PC-3 (cell line): ENCODE results near the gene CRADD. TPM values are rescaled to one million over a fixed set of nuclear protein-coding genes. Genes with fewer than 3 reads are reported as not detected.

Experiments
- ATAC-seq: fragments of 200-7000 bp; cut with Tn5 transposase; 2 replicates; pipeline ENCODE4 v1.9.1; 2020; ENCODE audit warnings: mild to moderate bottlenecking, moderate library complexity
- BruUV-seq: library from RNA; stranded (reverse); fragments of 400-500 nt; replicated peaks from 2 replicates; lab custom pipeline; 2021; lab: Mats Ljungman, UMichigan
- CTCF ChIA-PET: fragments of 300-600 bp; sonication (Branson Sonifier 250); formaldehyde crosslinking; loops from one replicate; lab custom pipeline; 2022; ENCODE audit warnings: antibody characterized with exemption; lab: Charles Lee
- POLR2A ChIA-PET: fragments of 300-600 bp; sonication (Branson Sonifier 250); formaldehyde crosslinking; loops from one replicate; lab custom pipeline; 2022; ENCODE audit warnings: antibody characterized with exemption; ENCODE audit not compliant: unreplicated experiment; lab: Charles Lee
- DNase-seq: peaks from one replicate; pipeline ENCODE4 v3.0.0-alpha.2; 2015
- H2AFZ ChIP-seq: fragments of 300-600 bp; sonication (generic); 2 replicates; pipeline ENCODE4 v1.6.0; 2016; ENCODE audit warnings: antibody characterized with exemption, low read length
- H3F3A ChIP-seq: fragments of 300-600 bp; sonication (generic); one replicate; pipeline ENCODE4 v1.6.0; 2017; ENCODE audit warnings: antibody characterized with exemption, low read length, control low read depth, mild to moderate bottlenecking; ENCODE audit not compliant: unreplicated experiment
- H3K27ac ChIP-seq: fragments of 300-600 bp; sonication (generic); 2 replicates; pipeline ENCODE4 v1.5.1; 2016; ENCODE audit warnings: mild to moderate bottlenecking, low read length
- H3K27me3 ChIP-seq: fragments of 300-600 bp; sonication (generic); 2 replicates; pipeline ENCODE4 v1.6.1; 2016; ENCODE audit warnings: low read length, mixed read lengths
- H3K36me3 ChIP-seq: fragments of 300-600 bp; sonication (generic); 2 replicates; pipeline ENCODE4 v1.6.1; 2016; ENCODE audit warnings: low read depth, mixed run types, low read length, mixed read lengths
- H3K4me1 ChIP-seq: fragments of 300-600 bp; sonication (generic); 2 replicates; pipeline ENCODE4 v1.5.1; 2016; ENCODE audit warnings: low read length; ENCODE audit not compliant: insufficient read depth
- H3K4me2 ChIP-seq: fragments of 300-600 bp; sonication (generic); 2 replicates; pipeline ENCODE4 v1.6.0; 2016; ENCODE audit warnings: low read length
- H3K4me3 ChIP-seq: fragments of 300-600 bp; sonication (generic); 2 replicates; pipeline ENCODE4 v1.5.1; 2016; ENCODE audit warnings: mild to moderate bottlenecking, low read length, mixed read lengths
- H3K79me2 ChIP-seq: fragments of 300-600 bp; sonication (generic); 2 replicates; pipeline ENCODE4 v1.6.1; 2017; ENCODE audit warnings: low read length, mixed read lengths
- H3K9ac ChIP-seq: fragments of 300-600 bp; sonication (generic); 2 replicates; pipeline ENCODE4 v1.6.0; 2016; ENCODE audit warnings: mild to moderate bottlenecking, low read length
- H3K9me2 ChIP-seq: fragments of 300-600 bp; sonication (generic); replicated peaks from 2 replicates; pipeline ENCODE4 v1.6.1; 2016; ENCODE audit warnings: mixed run types, low read length, mixed read lengths
- H3K9me3 ChIP-seq: fragments of 300-600 bp; sonication (generic); 2 replicates; pipeline ENCODE4 v1.6.1; 2016; ENCODE audit warnings: low read length, mixed read lengths
- H4K20me1 ChIP-seq: fragments of 300-600 bp; sonication (generic); 2 replicates; pipeline ENCODE4 v1.6.1; 2016; ENCODE audit warnings: low read length, mixed read lengths
- EZH2 ChIP-seq: fragments of 300-600 bp; sonication (generic); IDR thresholded peaks from one replicate; pipeline ENCODE4 v1.6.1; 2017; ENCODE audit warnings: antibody characterized with exemption, mild to moderate bottlenecking, low read length; ENCODE audit not compliant: unreplicated experiment
- EZH2phosphoT487 ChIP-seq: fragments of 300-600 bp; sonication (generic); IDR thresholded peaks from 2 replicates; pipeline ENCODE4 v1.6.1; 2018; ENCODE audit warnings: mild to moderate bottlenecking, antibody characterized with exemption, low read length, borderline replicate concordance
- intact Hi-C: fragments of 100-400 bp; cut with micrococcal nuclease; formaldehyde crosslinking; loops from 2 replicates; pipeline ENCODE4 v1.9.0; 2023
- total RNA-seq: library from RNA; depleted of rRNA; stranded (reverse); fragments of >200 nt; gene quantifications from 2 replicates; pipeline ENCODE4 v1.2.3, GENCODE V29; 2014
- TF ChIP-seq, protein P1 (sequence below): fragments of 300-600 bp; sonication (generic); conservative IDR thresholded peaks from 2 replicates; pipeline ENCODE4 v1.5.1; 2017; ENCODE audit warnings: antibody characterized with exemption, low read depth, mild to moderate bottlenecking, low read length

CRADD gene
- total RNA-seq, 1 experiment from 2014 or later, result 11.4 TPM

GRCh38 chr12:93713800-93714199, 36.6 kb downstream of the CRADD start:
- no peak overlapping the region for H3K9ac ChIP-seq
- peaks cover 8% of the 10 kb centered on the region for H3K9me3 ChIP-seq
- no peaks in the 10 kb centered on the region for H3K9me2 ChIP-seq
- no peaks in the 10 kb centered on the region for H3K27me3 ChIP-seq
- no peaks in the 10 kb centered on the region for H3K79me2 ChIP-seq
- DNase-seq, result no peak
- ATAC-seq, result no peak
- peaks cover 6% of the 10 kb centered on the region; the same call in 1 of the 2 replicates for H3K36me3 ChIP-seq
- H3K4me1 ChIP-seq, result no peaks in the 10 kb centered on the region; the same call in 1 of the 2 replicates
- CTCF ChIA-PET, result no interaction called here
- no peak overlapping the region for H3K4me2 ChIP-seq
- no peaks in the 10 kb centered on the region for H4K20me1 ChIP-seq
- BruUV-seq, result no TSS peak
- POLR2A ChIA-PET, result interaction anchor here (0.6 kb wide), 1 partner anchor 141 kb away, joined by 3 read pairs; no protein-coding TSS in a partner anchor
- no peak overlapping the region for H2AFZ ChIP-seq
- H3K27ac ChIP-seq, result no peak overlapping the region
- no peak overlapping the region for H3K4me3 ChIP-seq
- TF ChIP-seq, protein P1, sequence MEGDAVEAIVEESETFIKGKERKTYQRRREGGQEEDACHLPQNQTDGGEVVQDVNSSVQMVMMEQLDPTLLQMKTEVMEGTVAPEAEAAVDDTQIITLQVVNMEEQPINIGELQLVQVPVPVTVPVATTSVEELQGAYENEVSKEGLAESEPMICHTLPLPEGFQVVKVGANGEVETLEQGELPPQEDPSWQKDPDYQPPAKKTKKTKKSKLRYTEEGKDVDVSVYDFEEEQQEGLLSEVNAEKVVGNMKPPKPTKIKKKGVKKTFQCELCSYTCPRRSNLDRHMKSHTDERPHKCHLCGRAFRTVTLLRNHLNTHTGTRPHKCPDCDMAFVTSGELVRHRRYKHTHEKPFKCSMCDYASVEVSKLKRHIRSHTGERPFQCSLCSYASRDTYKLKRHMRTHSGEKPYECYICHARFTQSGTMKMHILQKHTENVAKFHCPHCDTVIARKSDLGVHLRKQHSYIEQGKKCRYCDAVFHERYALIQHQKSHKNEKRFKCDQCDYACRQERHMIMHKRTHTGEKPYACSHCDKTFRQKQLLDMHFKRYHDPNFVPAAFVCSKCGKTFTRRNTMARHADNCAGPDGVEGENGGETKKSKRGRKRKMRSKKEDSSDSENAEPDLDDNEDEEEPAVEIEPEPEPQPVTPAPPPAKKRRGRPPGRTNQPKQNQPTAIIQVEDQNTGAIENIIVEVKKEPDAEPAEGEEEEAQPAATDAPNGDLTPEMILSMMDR, result no peak
- TF ChIP-seq EZH2 (no peak), EZH2phosphoT487 (no peak)
- intact Hi-C loops, result no loop called here
- H3F3A ChIP-seq, result no peaks in the 10 kb centered on the region

DNA sequence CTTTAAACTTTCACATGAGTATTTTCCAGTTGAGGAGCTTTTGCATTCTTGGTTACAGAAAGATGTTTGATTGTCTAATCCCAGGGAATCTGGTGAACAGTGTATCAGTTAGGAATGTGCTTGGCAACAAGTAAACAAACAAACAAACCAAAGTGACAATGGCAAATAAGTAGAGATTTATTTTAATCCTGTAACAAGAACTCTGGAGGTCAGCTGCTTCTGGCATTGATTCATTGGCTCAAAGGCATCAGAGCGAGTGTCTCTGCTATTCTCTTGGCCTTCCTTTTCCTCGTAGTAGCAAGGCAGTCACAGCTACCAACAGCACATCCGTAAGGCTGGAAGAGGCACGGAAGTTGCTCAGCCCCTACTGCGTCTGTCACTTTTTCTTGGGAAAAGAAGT, 37.2 kb downstream of the CRADD start:
- no peak overlapping the region for H3K27ac ChIP-seq
- no peaks in the 10 kb centered on the region for H3F3A ChIP-seq
- CTCF ChIA-PET, result no interaction called here
- H3K4me2 ChIP-seq, result no peak overlapping the region
- H3K27me3 ChIP-seq, result no peaks in the 10 kb centered on the region
- BruUV-seq, result no TSS peak
- no peaks in the 10 kb centered on the region for H3K79me2 ChIP-seq
- no peak for TF ChIP-seq EZH2phosphoT487
- TF ChIP-seq, protein P1, result no peak
- no peak for TF ChIP-seq EZH2
- no peaks in the 10 kb centered on the region; the same call in 1 of the 2 replicates for H3K4me1 ChIP-seq
- no peak overlapping the region for H2AFZ ChIP-seq
- POLR2A ChIA-PET, result no interaction called here
- ATAC-seq, result no peak
- no peaks in the 10 kb centered on the region for H4K20me1 ChIP-seq
- no peak overlapping the region for H3K9ac ChIP-seq
- intact Hi-C loops, result no loop called here
- H3K4me3 ChIP-seq, result no peak overlapping the region
- peaks cover 6% of the 10 kb centered on the region; the same call in 1 of the 2 replicates for H3K36me3 ChIP-seq
- peaks cover 8% of the 10 kb centered on the region for H3K9me3 ChIP-seq
- no peak for DNase-seq
- no peaks in the 10 kb centered on the region for H3K9me2 ChIP-seq

GRCh38 chr12:93719710-93720109, 42.5 kb downstream of the CRADD start:
- no peaks in the 10 kb centered on the region for H3K27me3 ChIP-seq
- intact Hi-C loops, result no loop called here
- no peaks in the 10 kb centered on the region for H3K79me2 ChIP-seq
- ATAC-seq (no peak), DNase-seq (no peak)
- H4K20me1 ChIP-seq, result no peaks in the 10 kb centered on the region
- peaks cover 22% of the 10 kb centered on the region for H3K4me1 ChIP-seq
- H3K27ac ChIP-seq, result no peak overlapping the region
- ChIA-PET CTCF (no interaction called here), POLR2A (no interaction called here)
- H3K4me3 ChIP-seq, result no peak overlapping the region
- BruUV-seq, result no TSS peak
- H3K36me3 ChIP-seq, result no peaks in the 10 kb centered on the region
- no peak overlapping the region for H3K9ac ChIP-seq
- TF ChIP-seq, protein P1, result no peak
- no peak for TF ChIP-seq EZH2phosphoT487
- TF ChIP-seq EZH2, result no peak
- no peaks in the 10 kb centered on the region for H3K9me2 ChIP-seq
- no peak overlapping the region for H3K4me2 ChIP-seq
- H3K9me3 ChIP-seq, result no peaks in the 10 kb centered on the region
- no peak overlapping the region for H2AFZ ChIP-seq
- H3F3A ChIP-seq, result peaks cover 5% of the 10 kb centered on the region
